Natural killer cell (primary cell): ENCODE measurements around the gene NDUFC2. TPM values are rescaled to one million over a fixed set of nuclear protein-coding genes. Genes with fewer than 3 reads are reported as not detected.

ENCODE experiments used
- ATAC-seq, 3 donors: fragments of 150-1000 bp in 2 of 3; fragments of 200-7000 bp in 1 of 3; cut with Tn5 transposase; 1 replicate in 1 of 3; 2 replicates in 2 of 3; pipeline ENCODE4 v1.10.0; 2021; ENCODE audit warnings: mild to moderate bottlenecking in 2 of 3, moderate library complexity in 2 of 3
- DNase-seq, 2 donors: peaks; one replicate each; pipeline versions ENCODE4 v3.0.0 to v3.0.0-alpha.2; 2013 to 2021; ENCODE audit warnings: mixed read lengths in 1 of 2
- H3K27ac ChIP-seq: one replicate; pipeline ENCODE4 v1.5.1; 2013; ENCODE audit warnings: mild to moderate bottlenecking, low read length
- H3K27me3 ChIP-seq: one replicate; pipeline ENCODE4 v1.6.1; 2013; ENCODE audit warnings: low read length; ENCODE audit not compliant: control insufficient read depth, insufficient read depth
- H3K36me3 ChIP-seq: one replicate; pipeline ENCODE4 v1.6.1; 2013; ENCODE audit warnings: low read length; ENCODE audit not compliant: control insufficient read depth, insufficient read depth
- H3K4me1 ChIP-seq: one replicate; pipeline ENCODE4 v1.6.1; 2013; ENCODE audit warnings: low read length; ENCODE audit not compliant: control insufficient read depth, insufficient read depth
- H3K4me3 ChIP-seq: one replicate; pipeline ENCODE4 v1.5.1; 2013; ENCODE audit warnings: low read length
- H3K9me3 ChIP-seq: one replicate; pipeline ENCODE4 v1.6.1; 2013; ENCODE audit warnings: low read length; ENCODE audit not compliant: control insufficient read depth, insufficient read depth
- H3K27ac Mint-ChIP-seq, 2 donors: one replicate each; pipeline ENCODE4 v1.8.0; 2022; ENCODE audit warnings: mild to moderate bottlenecking in 2 of 2, mixed read lengths in 2 of 2, moderate library complexity in 1 of 2
- H3K27me3 Mint-ChIP-seq, 2 donors: one replicate each; pipeline ENCODE4 v1.8.0; 2022; ENCODE audit warnings: low read depth in 2 of 2, mixed read lengths in 2 of 2
- H3K36me3 Mint-ChIP-seq: one replicate; pipeline ENCODE4 v1.8.0; 2022; ENCODE audit warnings: mixed read lengths
- H3K4me1 Mint-ChIP-seq, 2 donors: one replicate each; pipeline ENCODE4 v1.8.0; 2022; ENCODE audit warnings: mixed read lengths in 2 of 2
- H3K4me3 Mint-ChIP-seq: one replicate; pipeline ENCODE4 v1.8.0; 2022; ENCODE audit warnings: mild to moderate bottlenecking, moderate library complexity, mixed read lengths
- H3K9me3 Mint-ChIP-seq, 2 donors: one replicate each; pipeline ENCODE4 v1.8.0; 2022; ENCODE audit warnings: mixed read lengths in 2 of 2
- CTCF ChIP-seq: fragments of 200-600 bp; IDR thresholded peaks from one replicate; pipeline ENCODE4 v1.8.0; 2022; ENCODE audit warnings: antibody characterized with exemption
- WGBS: methylation state at CpG from one replicate; pipeline ENCODE4 v1.1.7; 2013; ENCODE audit warnings: missing lambda C conversion rate; ENCODE audit not compliant: insufficient coverage; 5-methylcytosine and 5-hydroxymethylcytosine counted together
- intact Hi-C: fragments of 100-400 bp; cut with micrococcal nuclease; formaldehyde crosslinking; loops from one replicate; pipeline ENCODE4 v1.14.2; 2022
- total RNA-seq, 4 donors: library from RNA; stranded (reverse); fragments of 120-200 nt in 1 of 4; gene quantifications; one replicate each; pipeline versions ENCODE4 v1.2.3 to v1.2.4, GENCODE V29; 2013 to 2022

Gene NDUFC2
- total RNA-seq, 3 donors from 2014 or later (not counting 1 experiment from before 2014, with no cell fraction given), result 51.8 to 75.4 (median 60.2) TPM

- Mint-ChIP-seq H3K4me3 (peak overlapping the region; percentile 60), H3K9me3 (no peaks in the 10 kb centered on the region), H3K27ac (peak overlapping the region; percentile 3 to 5), H3K4me1 (peaks cover 29 to 34% of the 10 kb centered on the region in 2 donors), H3K36me3 (no peaks in the 10 kb centered on the region), H3K27me3 (no peaks in the 10 kb centered on the region)
- Histone ChIP-seq H3K4me1 (peaks cover 40% of the 10 kb centered on the region), H3K9me3 (no peaks in the 10 kb centered on the region), H3K4me3 (no peak overlapping the region), H3K36me3 (no peaks in the 10 kb centered on the region), H3K27me3 (no peaks in the 10 kb centered on the region), H3K27ac (no peak overlapping the region)
- no peak for ATAC-seq
- peak in 1 of 2 donors; percentile 29 for DNase-seq
- no peak for TF ChIP-seq CTCF
- intact Hi-C loops, result no loop called here
- WGBS, result 43% methylated on average over 6 of the region's 6 CpGs
Observed at GRCh38 chr11:78081583-78081982, 1.9 kb upstream of the NDUFC2 start.

- no peaks in the 10 kb centered on the region for H3K9me3 ChIP-seq
- peaks cover 35 to 40% of the 10 kb centered on the region in 2 donors for H3K4me1 Mint-ChIP-seq
- DNase-seq, result peak in 1 of 2 donors; percentile 10
Observed at GRCh38 chr11:78080818-78081495, 1.3 kb upstream of the NDUFC2 start.

GRCh38 chr11:78080084-78080817 is 589 bp upstream of the NDUFC2 start:
- Mint-ChIP-seq H3K4me1 (peaks cover 39 to 44% of the 10 kb centered on the region in 2 donors), H3K9me3 (no peaks in the 10 kb centered on the region), H3K27ac (peak overlapping the region; percentile 68 to 83), H3K27me3 (no peaks in the 10 kb centered on the region), H3K4me3 (peak overlapping the region; percentile 90), H3K36me3 (no peaks in the 10 kb centered on the region)
- no peaks in the 10 kb centered on the region for H3K9me3 ChIP-seq
- 72% methylated on average over 23 of the region's 23 CpGs for WGBS
- H3K4me3 ChIP-seq, result peak overlapping the region; percentile 92
- DNase-seq (no peak), ATAC-seq (no peak)
- H3K27me3 ChIP-seq, result no peaks in the 10 kb centered on the region
- H3K36me3 ChIP-seq, result no peaks in the 10 kb centered on the region
- intact Hi-C loops, result no loop called here
- TF ChIP-seq CTCF, result no peak
- peak overlapping the region; percentile 71 for H3K27ac ChIP-seq
- peaks cover 44% of the 10 kb centered on the region for H3K4me1 ChIP-seq

More at GRCh38 chr11:78080818-78081495, 1.3 kb upstream of the NDUFC2 start:
- Mint-ChIP-seq H3K36me3 (no peaks in the 10 kb centered on the region), H3K9me3 (no peaks in the 10 kb centered on the region), H3K27ac (peak overlapping the region; percentile 3 to 5), H3K27me3 (no peaks in the 10 kb centered on the region), H3K4me3 (peak overlapping the region; percentile 60)
- 76% methylated on average over 11 of the region's 11 CpGs for WGBS
- Histone ChIP-seq H3K4me1 (peaks cover 40% of the 10 kb centered on the region), H3K36me3 (no peaks in the 10 kb centered on the region), H3K27ac (no peak overlapping the region), H3K4me3 (no peak overlapping the region), H3K27me3 (no peaks in the 10 kb centered on the region)
- intact Hi-C loops, result no loop called here
- TF ChIP-seq CTCF, result no peak
- ATAC-seq, result peak in 1 of 3 donors; percentile 47
